DMS114 treated with DMSO at 0.1 percent for 48 hours (cell line): ENCODE data around the gene FMNL1.

ENCODE experiments used
- DNase-seq: peaks from one replicate; lab custom pipeline; 2025; ENCODE audit not compliant: unreplicated experiment; lab: John Stamatoyannopoulos, UW

Gene FMNL1

GRCh38 chr17:45282683-45283644 lies 61.3 kb downstream of the FMNL1 start:
- no peak for DNase-seq

GRCh38 chr17:45283711-45284110 lies 62.0 kb downstream of the FMNL1 start:
- no peak for DNase-seq

- no peak for DNase-seq
Observed at GRCh38 chr17:45284176-45285140, 62.8 kb downstream of the FMNL1 start.

GRCh38 chr17:45286286-45286685 lies 64.6 kb downstream of the FMNL1 start:
- DNase-seq, result no peak

GRCh38 chr17:45287526-45288500 lies 66.1 kb downstream of the FMNL1 start:
- no peak for DNase-seq

GRCh38 chr17:45288825-45289224 lies 67.1 kb downstream of the FMNL1 start:
- DNase-seq, result no peak

GRCh38 chr17:45289301-45290268 lies 67.9 kb downstream of the FMNL1 start:
- no peak for DNase-seq

- DNase-seq, result no peak
Observed at GRCh38 chr17:45290269-45290765, 68.6 kb downstream of the FMNL1 start.

- DNase-seq, result no peak
Observed at GRCh38 chr17:45291171-45291805, 69.6 kb downstream of the FMNL1 start.

GRCh38 chr17:45292696-45293412 lies 71.2 kb downstream of the FMNL1 start:
- DNase-seq, result no peak

GRCh38 chr17:45293413-45294211 lies 71.9 kb downstream of the FMNL1 start:
- DNase-seq, result no peak

- DNase-seq, result no peak
Observed at GRCh38 chr17:45294506-45294905, 72.8 kb downstream of the FMNL1 start.

- DNase-seq, result no peak
Observed at GRCh38 chr17:45296003-45296832, 74.5 kb downstream of the FMNL1 start.

- DNase-seq, result no peak
Observed at GRCh38 chr17:45296833-45297124, 75.1 kb downstream of the FMNL1 start.
